ENCODE results near the gene KCTD16.

KCTD16 gene

DNA sequence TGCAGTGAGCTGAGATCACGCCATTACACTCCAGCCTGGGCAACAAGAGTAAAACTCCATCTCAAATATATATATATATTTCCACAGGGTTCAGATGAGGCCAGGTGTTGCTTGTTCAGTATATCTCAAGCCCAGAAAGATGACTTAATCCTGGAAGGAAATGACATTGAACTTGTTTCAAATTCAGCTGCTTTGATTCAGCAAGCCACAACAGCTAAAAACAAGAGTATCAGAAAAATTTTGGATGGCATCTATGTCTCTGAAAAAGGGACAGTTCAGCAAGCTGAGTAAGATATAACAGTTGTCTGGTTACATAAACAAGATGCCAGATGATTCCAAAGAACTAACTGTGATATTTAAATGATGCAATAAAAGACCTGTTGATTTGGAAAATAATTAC lies 352.0 kb downstream of the KCTD16 start:
- no peaks in the 10 kb centered on the region for H3K4me1 ChIP-seq (ENCODE audit: insufficient read depth, low read length)
- no peak overlapping the region for H3K9ac ChIP-seq (ENCODE audit: low read depth, low read length)
- no peak overlapping the region for H3K27ac ChIP-seq (ENCODE audit: low read length)
- no peaks in the 10 kb centered on the region for H3K36me3 ChIP-seq (ENCODE audit: insufficient read depth, low read depth, low read length)
- H3K4me3 ChIP-seq (ENCODE audit: low read length): no peak overlapping the region
- H3K27me3 ChIP-seq (ENCODE audit: insufficient read depth, low read length): no peaks in the 10 kb centered on the region
- no peaks in the 10 kb centered on the region for H3K9me3 ChIP-seq (ENCODE audit: insufficient read depth, low read depth, low read length)

DNA sequence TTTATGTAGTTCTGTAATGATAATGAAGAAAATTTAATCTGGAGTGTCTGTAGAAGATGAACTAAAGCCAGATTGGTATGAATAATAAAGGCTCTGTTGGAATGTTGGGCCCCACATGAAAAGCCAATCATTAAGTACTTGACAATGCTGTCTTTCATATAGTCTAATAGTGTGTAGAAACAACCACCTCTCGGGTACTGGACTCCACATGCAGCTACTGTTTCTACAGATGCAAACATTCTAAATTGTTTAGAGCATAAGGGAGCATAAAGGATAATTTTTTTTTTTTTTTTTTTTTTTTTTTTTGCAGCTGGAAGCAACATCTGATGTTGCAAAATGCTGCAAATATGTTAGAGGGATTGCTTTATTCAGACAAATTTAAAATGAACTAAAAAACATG lies 354.3 kb downstream of the KCTD16 start:
- no peaks in the 10 kb centered on the region for H3K27me3 ChIP-seq (ENCODE audit: insufficient read depth, low read length)
- no peaks in the 10 kb centered on the region for H3K36me3 ChIP-seq (ENCODE audit: insufficient read depth, low read depth, low read length)
- no peak overlapping the region for H3K9ac ChIP-seq (ENCODE audit: low read depth, low read length)
- no peak overlapping the region for H3K27ac ChIP-seq (ENCODE audit: low read length)
- no peak overlapping the region for H3K4me3 ChIP-seq (ENCODE audit: low read length)
- no peaks in the 10 kb centered on the region for H3K4me1 ChIP-seq (ENCODE audit: insufficient read depth, low read length)
- H3K9me3 ChIP-seq (ENCODE audit: insufficient read depth, low read depth, low read length): no peaks in the 10 kb centered on the region

DNA sequence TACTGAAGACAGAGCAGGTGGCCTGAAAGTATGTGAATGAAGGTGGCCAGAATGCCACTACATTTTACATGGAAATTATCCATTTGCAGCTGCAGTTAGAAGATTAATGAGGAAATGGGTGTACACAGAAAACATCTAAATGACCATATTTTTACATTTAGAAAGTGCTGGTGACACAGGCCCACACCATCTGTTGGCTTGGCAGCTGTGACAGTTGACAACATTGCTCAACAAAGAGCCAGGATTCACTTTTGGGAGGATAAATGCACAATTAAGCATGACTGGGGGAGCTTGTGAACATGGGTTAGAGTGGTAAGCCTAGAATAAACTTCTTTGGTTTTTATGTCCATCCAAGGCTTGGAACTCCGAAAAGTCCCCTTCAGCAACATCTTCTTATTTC lies 360.5 kb downstream of the KCTD16 start:
- Histone ChIP-seq H3K4me3 (ENCODE audit: low read length) (no peak overlapping the region), H3K9me3 (ENCODE audit: insufficient read depth, low read depth, low read length) (peaks cover 4% of the 10 kb centered on the region; the same call in 1 of the 2 replicates), H3K27me3 (ENCODE audit: insufficient read depth, low read length) (no peaks in the 10 kb centered on the region), H3K4me1 (ENCODE audit: insufficient read depth, low read length) (no peaks in the 10 kb centered on the region), H3K36me3 (ENCODE audit: insufficient read depth, low read depth, low read length) (no peaks in the 10 kb centered on the region), H3K27ac (ENCODE audit: low read length) (no peak overlapping the region), H3K9ac (ENCODE audit: low read depth, low read length) (no peak overlapping the region)
